Measurements from ENCODE around the gene SMTNL2. TPM values are rescaled to one million over a fixed set of nuclear protein-coding genes. Genes with fewer than 3 reads are reported as not detected.

Gene SMTNL2
- total and polyA plus RNA-seq, 2 of the 4 experiments (the other 2 are of a cell fraction), result not detected

DNA sequence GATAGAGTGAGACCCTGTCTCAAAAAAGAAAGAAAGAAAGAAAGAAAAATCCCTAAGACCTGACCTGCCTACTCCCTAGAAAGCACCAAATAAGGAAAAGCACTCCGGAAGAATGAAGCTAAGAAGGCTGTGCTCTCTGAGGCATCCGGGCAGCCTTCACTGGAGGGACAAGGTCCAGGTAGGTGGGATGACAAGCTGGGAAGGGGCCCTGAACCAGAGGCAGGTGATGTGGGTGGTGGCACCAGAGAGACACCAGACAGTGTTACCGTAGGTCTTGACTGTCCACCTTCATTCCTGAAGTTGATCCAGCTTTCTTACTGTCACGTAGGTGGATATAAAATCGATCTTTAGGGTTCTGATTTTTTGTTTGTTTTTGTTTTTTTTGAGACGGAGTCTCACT, 26.3 kb downstream of the SMTNL2 start:
- no peak overlapping the region for H2BK15ac ChIP-seq (ENCODE audit: low read depth, low read length)
- no peaks in the 10 kb centered on the region for H3K36me3 ChIP-seq (ENCODE audit: control insufficient read depth, insufficient read depth, low read length)
- H2AK9ac ChIP-seq (replicated peaks; ENCODE audit: low read depth, low read length, poor library complexity), result no peak overlapping the region
- H3K14ac ChIP-seq (replicated peaks; ENCODE audit: low read depth, low read length), result no peak overlapping the region
- no peak overlapping the region for H4K8ac ChIP-seq (ENCODE audit: low read depth in 2 of 2, low read length in 2 of 2)
- peaks cover 38% of the 10 kb centered on the region for H3K27me3 ChIP-seq (ENCODE audit: control insufficient read depth, insufficient read depth, low read length)
- in situ Hi-C loops (cut with MboI; ENCODE audit: low sequenced_read_pairs) (no loop called here), dilution Hi-C loops (cut with HindIII; ENCODE audit: low sequenced_read_pairs, unreplicated experiment) (no loop called here), intact Hi-C loops (cut with micrococcal nuclease) (no loop called here)
- no peaks in the 10 kb centered on the region for H3K79me1 ChIP-seq (ENCODE audit: low read depth in 1 of 2, low read length in 2 of 2)
- no peak overlapping the region for H4K5ac ChIP-seq (ENCODE audit: low read depth, low read length)
- ATAC-seq (ENCODE audit: low read depth) (no peak), DNase-seq (no peak)
- BruUV-seq (replicated peaks), result no TSS peak
- no peak overlapping the region for H3K4me3 ChIP-seq (ENCODE audit: insufficient read depth, low read depth, low read length)
- H3K4ac ChIP-seq (ENCODE audit: low read depth, low read length), result no peak overlapping the region
- no peak overlapping the region for H2BK120ac ChIP-seq (ENCODE audit: low read depth, low read length)
- TF ChIP-seq, protein P1, sequence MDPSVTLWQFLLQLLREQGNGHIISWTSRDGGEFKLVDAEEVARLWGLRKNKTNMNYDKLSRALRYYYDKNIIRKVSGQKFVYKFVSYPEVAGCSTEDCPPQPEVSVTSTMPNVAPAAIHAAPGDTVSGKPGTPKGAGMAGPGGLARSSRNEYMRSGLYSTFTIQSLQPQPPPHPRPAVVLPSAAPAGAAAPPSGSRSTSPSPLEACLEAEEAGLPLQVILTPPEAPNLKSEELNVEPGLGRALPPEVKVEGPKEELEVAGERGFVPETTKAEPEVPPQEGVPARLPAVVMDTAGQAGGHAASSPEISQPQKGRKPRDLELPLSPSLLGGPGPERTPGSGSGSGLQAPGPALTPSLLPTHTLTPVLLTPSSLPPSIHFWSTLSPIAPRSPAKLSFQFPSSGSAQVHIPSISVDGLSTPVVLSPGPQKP (IDR thresholded peaks at IDR 0.05; ENCODE audit: borderline replicate concordance, low read depth, low read length), result no peak
- TF ChIP-seq RAD21 (IDR thresholded peaks at IDR 0.05; ENCODE audit: low read length) (no peak), CEBPB (IDR thresholded peaks at IDR 0.05; ENCODE audit: low read depth, low read length) (no peak), NFE2L2 (IDR thresholded peaks at IDR 0.05; ENCODE audit: low read depth, low read length) (no peak), MXI1 (IDR thresholded peaks at IDR 0.05; ENCODE audit: borderline replicate concordance, low read depth, low read length) (no peak), POLR2A (IDR thresholded peaks at IDR 0.05; ENCODE audit: low read depth, low read length) (no peak), MAZ (IDR thresholded peaks at IDR 0.05; ENCODE audit: borderline replicate concordance, low read depth, low read length) (no peak), SMC3 (IDR thresholded peaks at IDR 0.05; ENCODE audit: low read depth, low read length) (no peak), MAFK (IDR thresholded peaks at IDR 0.05; ENCODE audit: low read depth, low read length) (no peak), CHD1 (IDR thresholded peaks at IDR 0.05; ENCODE audit: low read depth, low read length) (no peak), FOS (IDR thresholded peaks at IDR 0.05; ENCODE audit: low read depth, low read length) (no peak), RCOR1 (IDR thresholded peaks at IDR 0.05; ENCODE audit: insufficient replicate concordance, low read length) (no peak), RFX5 (IDR thresholded peaks at IDR 0.05; ENCODE audit: low read depth, low read length) (no peak), BHLHE40 (IDR thresholded peaks at IDR 0.05; ENCODE audit: low read depth, low read length) (no peak)
- TF ChIP-seq, protein P2, sequence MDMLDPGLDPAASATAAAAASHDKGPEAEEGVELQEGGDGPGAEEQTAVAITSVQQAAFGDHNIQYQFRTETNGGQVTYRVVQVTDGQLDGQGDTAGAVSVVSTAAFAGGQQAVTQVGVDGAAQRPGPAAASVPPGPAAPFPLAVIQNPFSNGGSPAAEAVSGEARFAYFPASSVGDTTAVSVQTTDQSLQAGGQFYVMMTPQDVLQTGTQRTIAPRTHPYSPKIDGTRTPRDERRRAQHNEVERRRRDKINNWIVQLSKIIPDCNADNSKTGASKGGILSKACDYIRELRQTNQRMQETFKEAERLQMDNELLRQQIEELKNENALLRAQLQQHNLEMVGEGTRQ (IDR thresholded peaks at IDR 0.05; ENCODE audit: low read depth, low read length), result no peak
- TF ChIP-seq, protein P3, sequence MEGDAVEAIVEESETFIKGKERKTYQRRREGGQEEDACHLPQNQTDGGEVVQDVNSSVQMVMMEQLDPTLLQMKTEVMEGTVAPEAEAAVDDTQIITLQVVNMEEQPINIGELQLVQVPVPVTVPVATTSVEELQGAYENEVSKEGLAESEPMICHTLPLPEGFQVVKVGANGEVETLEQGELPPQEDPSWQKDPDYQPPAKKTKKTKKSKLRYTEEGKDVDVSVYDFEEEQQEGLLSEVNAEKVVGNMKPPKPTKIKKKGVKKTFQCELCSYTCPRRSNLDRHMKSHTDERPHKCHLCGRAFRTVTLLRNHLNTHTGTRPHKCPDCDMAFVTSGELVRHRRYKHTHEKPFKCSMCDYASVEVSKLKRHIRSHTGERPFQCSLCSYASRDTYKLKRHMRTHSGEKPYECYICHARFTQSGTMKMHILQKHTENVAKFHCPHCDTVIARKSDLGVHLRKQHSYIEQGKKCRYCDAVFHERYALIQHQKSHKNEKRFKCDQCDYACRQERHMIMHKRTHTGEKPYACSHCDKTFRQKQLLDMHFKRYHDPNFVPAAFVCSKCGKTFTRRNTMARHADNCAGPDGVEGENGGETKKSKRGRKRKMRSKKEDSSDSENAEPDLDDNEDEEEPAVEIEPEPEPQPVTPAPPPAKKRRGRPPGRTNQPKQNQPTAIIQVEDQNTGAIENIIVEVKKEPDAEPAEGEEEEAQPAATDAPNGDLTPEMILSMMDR (conservative IDR thresholded peaks at IDR 0.05; ENCODE audit: low read depth, low read length), result no peak
- no peak overlapping the region for H3K56ac ChIP-seq (ENCODE audit: extremely low read depth, insufficient read depth, low read length)
- no peaks in the 10 kb centered on the region for H4K20me1 ChIP-seq (ENCODE audit: insufficient read depth, low read length)
- H3K18ac ChIP-seq (ENCODE audit: low read depth, low read length), result no peak overlapping the region
- CTCF ChIA-PET, result no interaction called here
- no peak overlapping the region for H3K4me2 ChIP-seq (ENCODE audit: low read depth, low read length)
- no peak overlapping the region for H2BK20ac ChIP-seq (ENCODE audit: low read depth, low read length)
- H3K23ac ChIP-seq (ENCODE audit: low read depth, low read length), result no peak overlapping the region
- H3K4me1 ChIP-seq (ENCODE audit: control insufficient read depth, insufficient read depth, low read length), result peaks cover 7% of the 10 kb centered on the region; the same call in 1 of the 2 replicates
- no peak overlapping the region for H2AFZ ChIP-seq (replicated peaks; ENCODE audit: low read length, poor library complexity)
- POLR2A ChIA-PET (ENCODE audit: unreplicated experiment), result no interaction called here
- no peak overlapping the region for H4K91ac ChIP-seq (ENCODE audit: insufficient read depth, low read depth, low read length)
- WGBS, 2 experiments (ENCODE audit: extremely low coverage in 2 of 2, insufficient read length in 1 of 2), result 57% methylated on average over 1 of the region's 6 CpGs; no CpG with 5 or more reads in 1 of the 2 experiments
- H2AK5ac ChIP-seq (ENCODE audit: low read depth, low read length), result no peak overlapping the region
- H3K9me1 ChIP-seq (ENCODE audit: insufficient read depth, low read length), result no peaks in the 10 kb centered on the region
- H3K9me3 ChIP-seq (ENCODE audit: control insufficient read depth, insufficient read depth, low read length), result no peaks in the 10 kb centered on the region
- H3K27ac ChIP-seq (ENCODE audit: insufficient read depth, low read length), result no peak overlapping the region
- H3K9ac ChIP-seq (ENCODE audit: low read depth, low read length), result no peak overlapping the region
- H2BK5ac ChIP-seq (ENCODE audit: low read depth, low read length, poor library complexity, severe bottlenecking), result no peak overlapping the region

Measured in IMR-90 (cell line).